Measurements from ENCODE around the gene LY6G6D.

The LY6G6D gene

DNA sequence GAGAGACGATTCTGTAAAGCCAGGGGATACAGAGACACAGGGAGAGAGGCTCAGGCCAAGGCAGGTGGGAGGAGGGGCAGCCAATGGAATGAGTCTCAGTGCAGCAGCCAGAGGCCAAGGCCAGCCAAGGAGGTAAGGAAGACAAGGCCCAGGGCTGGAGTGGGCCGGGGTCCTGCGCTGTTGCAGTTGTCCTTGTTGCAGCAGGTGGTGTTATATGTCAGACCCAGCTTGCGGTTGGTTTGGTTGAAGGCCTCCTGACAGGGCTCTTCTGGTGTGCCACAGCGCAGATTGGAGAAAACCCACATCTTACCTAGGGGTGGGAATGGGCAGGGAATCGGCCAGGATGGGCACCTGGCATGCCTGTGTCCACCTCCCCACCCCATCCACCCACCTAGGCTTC, 3.9 kb downstream of the LY6G6D start:
- no peak overlapping the region for H3K4me3 ChIP-seq (ENCODE audit: low read depth, low read length)
- in situ Hi-C loops (cut with HindIII; ENCODE audit: low sequenced_read_pairs) = no loop called here
- no peak for DNase-seq (ENCODE audit: low read depth, low spot score)
- TF ChIP-seq, protein P1, sequence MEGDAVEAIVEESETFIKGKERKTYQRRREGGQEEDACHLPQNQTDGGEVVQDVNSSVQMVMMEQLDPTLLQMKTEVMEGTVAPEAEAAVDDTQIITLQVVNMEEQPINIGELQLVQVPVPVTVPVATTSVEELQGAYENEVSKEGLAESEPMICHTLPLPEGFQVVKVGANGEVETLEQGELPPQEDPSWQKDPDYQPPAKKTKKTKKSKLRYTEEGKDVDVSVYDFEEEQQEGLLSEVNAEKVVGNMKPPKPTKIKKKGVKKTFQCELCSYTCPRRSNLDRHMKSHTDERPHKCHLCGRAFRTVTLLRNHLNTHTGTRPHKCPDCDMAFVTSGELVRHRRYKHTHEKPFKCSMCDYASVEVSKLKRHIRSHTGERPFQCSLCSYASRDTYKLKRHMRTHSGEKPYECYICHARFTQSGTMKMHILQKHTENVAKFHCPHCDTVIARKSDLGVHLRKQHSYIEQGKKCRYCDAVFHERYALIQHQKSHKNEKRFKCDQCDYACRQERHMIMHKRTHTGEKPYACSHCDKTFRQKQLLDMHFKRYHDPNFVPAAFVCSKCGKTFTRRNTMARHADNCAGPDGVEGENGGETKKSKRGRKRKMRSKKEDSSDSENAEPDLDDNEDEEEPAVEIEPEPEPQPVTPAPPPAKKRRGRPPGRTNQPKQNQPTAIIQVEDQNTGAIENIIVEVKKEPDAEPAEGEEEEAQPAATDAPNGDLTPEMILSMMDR (IDR thresholded peaks at IDR 0.05; ENCODE audit: low read depth, low read length) = no peak

DNA sequence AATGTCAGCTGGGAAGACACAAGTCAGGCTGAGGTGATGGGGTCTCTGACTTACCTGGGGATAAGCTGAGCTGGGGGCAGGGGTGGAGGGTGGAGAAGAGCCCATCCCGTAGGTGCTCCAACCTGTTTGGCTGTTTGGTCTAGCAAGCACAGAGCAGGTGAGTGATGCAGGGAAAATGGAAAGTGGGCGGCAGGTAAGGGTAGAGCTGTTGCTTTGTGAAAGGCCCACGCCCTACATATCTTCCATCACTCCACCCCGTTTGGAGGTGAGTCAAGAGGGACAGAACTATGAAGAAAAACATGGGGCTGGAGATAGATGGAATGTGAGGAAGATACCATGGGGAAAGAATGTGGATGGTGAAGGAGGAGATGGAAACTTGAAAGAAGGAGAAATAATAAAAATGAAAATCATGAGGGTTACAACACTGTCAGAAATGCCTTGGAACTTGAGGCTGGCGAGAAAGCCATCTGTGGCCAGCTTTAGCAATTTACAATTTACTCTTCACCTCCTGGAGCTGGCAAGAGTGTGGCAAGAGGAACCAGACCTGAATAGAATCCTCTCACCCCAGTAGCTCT, 5.1 kb downstream of the LY6G6D start:
- TF ChIP-seq, protein P1 (IDR thresholded peaks at IDR 0.05; ENCODE audit: low read depth, low read length) = no peak
- in situ Hi-C loops (cut with HindIII; ENCODE audit: low sequenced_read_pairs) = no loop called here
- DNase-seq (ENCODE audit: low read depth, low spot score) = no peak
- no peak overlapping the region for H3K4me3 ChIP-seq (ENCODE audit: low read depth, low read length)

DNA sequence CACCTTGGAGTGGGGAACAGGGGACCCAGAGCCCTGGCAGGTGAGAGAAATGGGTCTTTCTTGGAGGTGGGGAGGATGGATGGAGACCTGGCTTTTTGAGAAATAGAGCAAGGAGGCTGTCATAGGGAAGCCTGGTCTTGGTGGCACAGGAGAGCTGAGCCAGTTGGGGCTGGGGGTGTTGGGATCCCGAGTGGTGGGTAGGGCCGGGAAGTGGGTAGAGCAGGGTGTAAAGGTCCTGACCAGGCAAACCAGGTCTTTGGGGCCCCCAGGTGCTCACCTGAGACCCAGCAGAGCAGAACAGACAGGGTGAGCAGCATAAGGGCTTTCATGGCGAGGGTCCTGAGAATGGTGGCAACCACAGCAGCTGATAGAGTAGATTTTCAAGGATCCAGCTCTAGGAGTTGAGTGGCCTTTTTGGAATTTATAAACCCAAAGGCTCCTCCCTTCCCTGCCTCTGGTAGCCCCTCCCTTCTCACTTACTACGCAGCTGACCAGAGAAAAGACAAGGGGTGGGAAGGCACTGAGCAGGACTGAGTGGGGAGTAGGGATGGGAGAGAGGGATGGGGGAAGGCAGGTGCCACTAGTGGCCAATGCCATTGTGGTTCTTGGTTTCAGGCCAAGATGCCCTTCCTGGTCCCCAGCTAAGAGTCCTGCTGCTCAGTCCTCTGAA, 6.3 kb downstream of the LY6G6D start, which contains the start of gene LY6G6C:
Gene LY6G6C (minus strand): TSS at position 396 of the 670 bp plus-strand sequence. CDS start 67 bp downstream, at position 329.
- DNase-seq (ENCODE audit: low read depth, low spot score) = no peak
- in situ Hi-C loops (cut with HindIII; ENCODE audit: low sequenced_read_pairs) = no loop called here
- no peak within 1 kb of the TSS for H3K4me3 ChIP-seq (ENCODE audit: low read depth, low read length)
- TF ChIP-seq, protein P1 (IDR thresholded peaks at IDR 0.05; ENCODE audit: low read depth, low read length) = no peak

DNA sequence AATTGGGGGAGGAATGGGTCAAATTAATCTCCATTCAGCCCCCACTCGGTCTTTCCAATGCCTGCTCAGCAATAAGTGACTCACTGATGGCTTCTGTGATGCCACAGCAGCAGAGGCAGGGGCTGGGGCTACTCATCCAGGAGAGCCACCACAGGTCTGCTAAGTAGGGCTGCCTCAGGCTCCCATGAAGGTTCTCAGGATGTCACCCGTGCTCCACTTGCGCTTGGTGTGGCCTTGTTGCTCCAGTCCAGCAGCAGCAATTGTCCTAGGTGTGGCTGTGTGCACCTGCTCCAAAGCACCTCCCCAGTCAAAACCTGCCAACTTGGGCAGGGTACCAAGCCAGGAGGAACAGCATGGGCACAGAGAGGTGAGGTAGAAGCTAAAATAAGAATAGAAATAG, 7.0 kb downstream of the LY6G6D start:
- no peak overlapping the region for H3K4me3 ChIP-seq (ENCODE audit: low read depth, low read length)
- TF ChIP-seq, protein P1 (IDR thresholded peaks at IDR 0.05; ENCODE audit: low read depth, low read length) = no peak
- DNase-seq (ENCODE audit: low read depth, low spot score) = no peak
- in situ Hi-C loops (cut with HindIII; ENCODE audit: low sequenced_read_pairs) = no loop called here

DNA sequence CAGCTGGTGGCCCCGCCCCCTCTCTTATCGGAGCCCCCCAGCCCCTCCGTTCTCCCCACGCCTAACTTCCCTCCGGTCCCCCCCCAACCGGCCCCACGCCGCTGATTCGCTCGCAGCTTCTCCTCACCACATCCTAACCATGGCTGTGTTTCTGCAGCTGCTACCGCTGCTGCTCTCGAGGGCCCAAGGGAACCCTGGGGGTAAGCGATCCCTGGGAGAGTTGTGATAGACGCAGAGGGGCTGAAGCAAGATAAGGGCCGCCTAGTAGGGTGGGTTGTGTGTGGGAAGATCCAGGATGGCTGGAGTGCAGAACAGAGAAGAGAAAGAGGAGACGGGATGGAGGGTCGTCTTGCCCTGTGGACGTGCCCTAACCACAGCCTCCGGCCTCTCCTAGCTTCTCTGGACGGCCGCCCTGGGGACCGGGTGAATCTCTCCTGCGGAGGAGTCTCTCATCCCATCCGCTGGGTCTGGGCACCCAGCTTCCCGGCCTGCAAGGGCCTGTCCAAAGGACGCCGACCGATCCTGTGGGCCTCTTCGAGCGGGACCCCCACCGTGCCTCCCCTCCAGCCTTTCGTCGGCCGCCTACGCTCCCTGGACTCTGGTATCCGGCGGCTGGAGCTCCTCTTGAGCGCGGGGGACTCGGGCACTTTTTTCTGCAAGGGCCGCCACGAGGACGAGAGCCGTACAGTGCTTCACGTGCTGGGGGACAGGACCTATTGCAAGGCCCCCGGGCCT, 8.3 kb downstream of the LY6G6D start, which contains the start of gene MPIG6B:
Gene MPIG6B (plus strand): TSS at position 129 of the 735 bp plus-strand sequence. CDS start 11 bp downstream, at position 140.
- H3K4me3 ChIP-seq (ENCODE audit: low read depth, low read length) = no peak within 1 kb of the TSS
- in situ Hi-C loops (cut with HindIII; ENCODE audit: low sequenced_read_pairs) = no loop called here
- TF ChIP-seq, protein P1 (IDR thresholded peaks at IDR 0.05; ENCODE audit: low read depth, low read length) = no peak
- DNase-seq (ENCODE audit: low read depth, low spot score) = no peak

DNA sequence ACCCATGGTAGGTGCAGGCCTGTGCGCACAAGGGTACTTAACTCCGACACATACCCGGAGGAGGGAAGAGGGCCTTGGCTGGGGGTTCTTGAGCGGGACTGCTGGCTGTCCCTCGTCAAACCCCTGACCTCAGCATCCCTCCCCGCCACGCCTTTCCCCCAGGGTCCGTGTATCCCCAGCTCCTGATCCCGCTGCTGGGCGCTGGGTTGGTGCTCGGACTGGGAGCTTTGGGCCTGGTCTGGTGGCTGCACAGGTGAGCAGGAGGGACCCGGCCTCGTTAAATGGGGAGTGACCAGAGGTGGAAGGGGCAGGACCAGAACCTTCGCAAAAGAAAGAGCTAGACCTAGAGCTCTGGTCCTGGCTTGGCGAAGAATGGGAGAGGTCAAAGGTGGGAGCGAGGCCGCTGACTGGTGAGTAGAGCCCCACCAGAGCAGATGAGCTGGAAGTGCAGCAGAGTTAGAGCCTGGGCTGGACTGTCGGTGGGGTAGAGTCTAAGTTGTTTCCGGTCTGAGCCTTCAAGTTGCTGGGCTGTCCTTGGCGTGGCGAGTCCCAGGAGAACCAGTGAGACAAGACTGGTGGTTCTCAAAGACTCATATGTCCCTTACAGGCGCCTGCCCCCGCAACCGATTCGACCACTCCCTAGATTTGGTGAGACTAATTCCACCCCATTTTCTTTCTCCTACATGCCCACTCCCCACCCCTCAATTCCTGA, 9.0 kb downstream of the LY6G6D start:
- no peak for DNase-seq (ENCODE audit: low read depth, low spot score)
- TF ChIP-seq, protein P1 (IDR thresholded peaks at IDR 0.05; ENCODE audit: low read depth, low read length) = no peak
- in situ Hi-C loops (cut with HindIII; ENCODE audit: low sequenced_read_pairs) = no loop called here
- H3K4me3 ChIP-seq (ENCODE audit: low read depth, low read length) = no peak overlapping the region
